Psoas muscle (tissue), 8 donors: ENCODE results near the gene SSBP3. TPM values are rescaled to one million over a fixed set of nuclear protein-coding genes. Genes with fewer than 3 reads are reported as not detected.

Experiments used
- ATAC-seq, 4 donors: fragments of 200-7000 bp; cut with Tn5 transposase; one replicate each; pipeline ENCODE4 v1.9.1; 2020; ENCODE audit warnings: moderate library complexity in 3 of 4, mild to moderate bottlenecking in 2 of 4
- DNase-seq, 2 donors: peaks; one replicate each; pipeline ENCODE4 v3.0.0-alpha.2; 2020
- H3K27ac ChIP-seq: fragments of 200-600 bp; one replicate; pipeline ENCODE4 v1.8.0; 2022
- H3K27me3 ChIP-seq, 3 donors: fragments of 200-600 bp in 1 of 3; one replicate each; pipeline versions ENCODE4 v1.6.1 to v1.8.0; 2013 to 2022; ENCODE audit warnings: low read length in 2 of 3, mild to moderate bottlenecking in 2 of 3, moderate library complexity in 1 of 3; ENCODE audit not compliant: insufficient read depth in 3 of 3
- H3K36me3 ChIP-seq, 2 donors: fragments of 200-600 bp in 1 of 2; one replicate each; pipeline versions ENCODE4 v1.6.1 to v1.8.0; 2013 to 2022; ENCODE audit warnings: low read depth in 1 of 2, mild to moderate bottlenecking in 1 of 2, moderate library complexity in 1 of 2; ENCODE audit not compliant: insufficient read depth in 1 of 2
- H3K4me1 ChIP-seq: fragments of 200-600 bp; one replicate; pipeline ENCODE4 v1.8.0; 2022
- H3K4me3 ChIP-seq: fragments of 200-600 bp; one replicate; pipeline ENCODE4 v1.8.0; 2022; ENCODE audit warnings: mild to moderate bottlenecking
- H3K9me3 ChIP-seq: fragments of 200-600 bp; one replicate; pipeline ENCODE4 v1.8.0; 2022
- WGBS, 3 donors: extraction: QIAGEN DNeasy Blood & Tissue Kit; methylation state at CpG; one replicate each; pipeline versions ENCODE4 v1.1.6 to v1.1.7; 2013; 5-methylcytosine and 5-hydroxymethylcytosine counted together
- intact Hi-C, 2 donors: fragments of 100-400 bp; cut with DNase I; formaldehyde crosslinking; loops; one replicate each; pipeline versions ENCODE4 v1.11.0 to v1.14.2; 2022
- polyA plus RNA-seq, 3 donors: library from polyadenylated mRNA; stranded (reverse); fragments of 200-250 nt; gene quantifications; one replicate each; pipeline ENCODE4 v1.2.3, GENCODE V29; 2013
- total RNA-seq, 4 donors: library from RNA; stranded (reverse); fragmentation: NEBNext Ultra II Directional in 2 of 4; extraction: Animal tissue kit (Norgen Biotek cat#: 25700) in 2 of 4; gene quantifications; one replicate each; pipeline versions ENCODE4 v1.2.1 to v1.2.4, GENCODE V29; 2021 to 2023
- TF ChIP-seq, protein P1 (sequence below): fragments of 200-600 bp; IDR thresholded peaks from one replicate; pipeline ENCODE4 v1.8.0; 2022; ENCODE audit warnings: antibody characterized with exemption
- donor health status: healthy with polysubstance abuse.
- donor health status: DM: no; HTN: no; CAD: no; lungs with moderate emphysema.
- donor health status: Bipolar disorder and iron deficiency.
- donor health status: healthy.
- donor health status: DM: yes; HTN: yes; CAD: no.
- donor health status: DM: no; HTN: no; CAD: no.
- donor health status: DM: no; HTN: no; CAD: no.
- donor health status: DM: yes; HTN: yes; CAD: no.

The SSBP3 gene
- total and polyA plus RNA-seq, 7 donors = 7.9 to 24.2 (median 21.6) TPM

DNA sequence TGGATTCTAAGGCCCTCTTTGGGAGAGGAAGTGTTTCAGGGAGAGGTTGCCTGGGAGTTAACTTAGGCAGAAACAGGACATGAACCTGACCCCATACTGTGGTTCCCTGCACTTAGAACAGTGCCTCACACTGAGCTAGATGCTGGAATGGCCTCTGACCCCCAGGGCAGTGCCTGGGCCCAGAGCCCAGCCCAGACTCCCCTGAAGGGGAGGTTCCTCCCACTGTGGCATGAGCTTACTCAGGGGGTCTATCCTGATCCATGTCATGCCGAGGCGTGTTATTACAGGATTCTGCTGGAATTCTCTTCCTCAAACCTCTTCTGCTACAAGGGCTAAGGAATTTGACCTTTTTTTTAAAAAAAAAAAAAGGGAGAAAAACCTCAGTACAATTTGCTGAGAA, 134.1 kb downstream of the SSBP3 start:
- peak overlapping the region; percentile 87 for H3K27ac ChIP-seq
- H3K4me3 ChIP-seq = no peak overlapping the region
- peaks cover 74% of the 10 kb centered on the region for H3K4me1 ChIP-seq
- no peaks in the 10 kb centered on the region for H3K27me3 ChIP-seq
- ATAC-seq (no peak), DNase-seq (no peak)
- TF ChIP-seq, protein P1, sequence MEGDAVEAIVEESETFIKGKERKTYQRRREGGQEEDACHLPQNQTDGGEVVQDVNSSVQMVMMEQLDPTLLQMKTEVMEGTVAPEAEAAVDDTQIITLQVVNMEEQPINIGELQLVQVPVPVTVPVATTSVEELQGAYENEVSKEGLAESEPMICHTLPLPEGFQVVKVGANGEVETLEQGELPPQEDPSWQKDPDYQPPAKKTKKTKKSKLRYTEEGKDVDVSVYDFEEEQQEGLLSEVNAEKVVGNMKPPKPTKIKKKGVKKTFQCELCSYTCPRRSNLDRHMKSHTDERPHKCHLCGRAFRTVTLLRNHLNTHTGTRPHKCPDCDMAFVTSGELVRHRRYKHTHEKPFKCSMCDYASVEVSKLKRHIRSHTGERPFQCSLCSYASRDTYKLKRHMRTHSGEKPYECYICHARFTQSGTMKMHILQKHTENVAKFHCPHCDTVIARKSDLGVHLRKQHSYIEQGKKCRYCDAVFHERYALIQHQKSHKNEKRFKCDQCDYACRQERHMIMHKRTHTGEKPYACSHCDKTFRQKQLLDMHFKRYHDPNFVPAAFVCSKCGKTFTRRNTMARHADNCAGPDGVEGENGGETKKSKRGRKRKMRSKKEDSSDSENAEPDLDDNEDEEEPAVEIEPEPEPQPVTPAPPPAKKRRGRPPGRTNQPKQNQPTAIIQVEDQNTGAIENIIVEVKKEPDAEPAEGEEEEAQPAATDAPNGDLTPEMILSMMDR = no peak
- WGBS, 3 donors = 78 to 92% (median 85%) methylated on average over 2 of the region's 2 CpGs
- no peaks in the 10 kb centered on the region for H3K9me3 ChIP-seq
- H3K36me3 ChIP-seq = no peaks in the 10 kb centered on the region
- intact Hi-C loops = loop anchor here (2.0 to 10.0 kb wide), 4 partner anchors 63 to 217 kb away; no protein-coding TSS in a partner anchor

GRCh38 chr1:54271341-54271740, 134.9 kb downstream of the SSBP3 start:
- H3K27me3 ChIP-seq = no peaks in the 10 kb centered on the region
- TF ChIP-seq, protein P1 = no peak
- H3K4me3 ChIP-seq = no peak overlapping the region
- 47 to 71% (median 67%) methylated on average over 10 of the region's 10 CpGs for WGBS, 3 donors
- no peak for ATAC-seq
- intact Hi-C loops = loop anchor here (5.0 to 10.0 kb wide), 3 partner anchors 63 to 216 kb away; no protein-coding TSS in a partner anchor
- no peak for DNase-seq
- peaks cover 66% of the 10 kb centered on the region for H3K4me1 ChIP-seq
- H3K27ac ChIP-seq = peak overlapping the region; percentile 87
- H3K36me3 ChIP-seq = no peaks in the 10 kb centered on the region
- no peaks in the 10 kb centered on the region for H3K9me3 ChIP-seq

- intact Hi-C loops = loop anchor here (5.0 to 10.0 kb wide), 3 partner anchors 64 to 217 kb away; no protein-coding TSS in a partner anchor
- WGBS, 3 donors = 93 to 98% (median 95%) methylated on average over 7 of the region's 7 CpGs
- Histone ChIP-seq H3K36me3 (no peaks in the 10 kb centered on the region), H3K27ac (no peak overlapping the region), H3K27me3 (no peaks in the 10 kb centered on the region), H3K4me3 (no peak overlapping the region), H3K9me3 (no peaks in the 10 kb centered on the region), H3K4me1 (peaks cover 58% of the 10 kb centered on the region)
- ATAC-seq (no peak), DNase-seq (no peak)
- TF ChIP-seq, protein P1 = no peak
Observed at GRCh38 chr1:54270543-54270942, 135.7 kb downstream of the SSBP3 start.

DNA sequence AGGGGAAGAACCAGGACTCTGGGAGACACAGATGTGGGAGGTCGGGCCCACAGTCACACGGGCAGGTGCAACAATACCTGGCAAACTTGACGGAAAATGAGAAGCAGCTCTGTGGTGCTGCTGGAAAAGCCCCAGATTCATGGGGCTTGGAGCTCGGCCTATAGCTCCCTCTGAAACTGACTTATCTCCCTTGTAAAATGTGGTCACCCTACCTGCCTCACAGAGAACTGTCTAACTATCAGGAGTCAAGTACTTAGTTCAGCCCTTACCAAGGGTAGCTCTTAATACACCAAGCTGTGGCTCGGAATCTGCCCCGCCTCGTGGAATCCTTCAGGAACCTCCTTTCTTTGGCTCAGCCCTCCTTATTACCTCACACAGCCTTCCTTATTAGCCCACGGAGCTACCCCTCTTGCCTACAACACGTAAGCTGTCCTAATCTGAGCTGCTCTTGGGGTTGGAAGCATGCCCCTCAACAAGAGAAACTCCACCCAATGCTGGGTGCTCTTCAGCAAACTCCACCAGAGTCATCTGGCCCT, 137.4 kb downstream of the SSBP3 start:
- TF ChIP-seq, protein P1 = no peak
- Histone ChIP-seq H3K27me3 (no peaks in the 10 kb centered on the region), H3K4me3 (no peak overlapping the region), H3K9me3 (no peaks in the 10 kb centered on the region), H3K4me1 (peaks cover 41% of the 10 kb centered on the region), H3K27ac (no peak overlapping the region), H3K36me3 (no peaks in the 10 kb centered on the region)
- no peak for ATAC-seq
- WGBS, 3 donors = 45 to 53% (median 50%) methylated on average over 9 of the region's 9 CpGs
- DNase-seq = no peak
- intact Hi-C loops = loop anchor here in 1 of 2 donors (5.0 kb wide), 1 partner anchor 52 kb away; no protein-coding TSS in a partner anchor
